Left colon (tissue), 2 donors: ENCODE data around the gene COL6A1. TPM values are rescaled to one million over a fixed set of nuclear protein-coding genes. Genes with fewer than 3 reads are reported as not detected.

ENCODE experiments used
- ATAC-seq: fragments of 200-7000 bp; cut with Tn5 transposase; one replicate; pipeline ENCODE4 v1.9.1; 2020; ENCODE audit warnings: mild to moderate bottlenecking, moderate library complexity
- DNase-seq, 2 donors: peaks; one replicate each; pipeline ENCODE4 v3.0.0-alpha.2; 2020
- intact Hi-C, 2 donors: fragments of 100-400 bp; cut with DNase I in 1 of 2; cut with micrococcal nuclease in 1 of 2; formaldehyde crosslinking; loops; one replicate each; pipeline versions ENCODE4 v1.11.2 to v1.14.0; 2022; cut with DNase I, micrococcal nuclease
- total RNA-seq, 2 donors: library from RNA; stranded (reverse); fragmentation: NEBNext Ultra II Directional; extraction: Animal tissue kit (Norgen Biotek cat#: 25700); gene quantifications; one replicate each; pipeline ENCODE4 v1.2.1, GENCODE V29; 2021
- donor health status: DM: no; HTN: no; CAD: no.
- donor health status: DM: yes; HTN: yes; CAD: no.

The COL6A1 gene
- total RNA-seq, 2 donors from 2014 or later, result 32.2 to 111 TPM

- DNase-seq (peak in 1 of 2 donors; percentile 21), ATAC-seq (no peak)
- intact Hi-C loops, result loop anchor here in 1 of 2 donors (10.0 kb wide), 1 partner anchor 135 kb away; no protein-coding TSS in a partner anchor
Observed at GRCh38 chr21:45989355-45990048, 7.9 kb downstream of the COL6A1 start.

GRCh38 chr21:45990049-45990711 is 8.6 kb downstream of the COL6A1 start:
- no peak for ATAC-seq

DNA sequence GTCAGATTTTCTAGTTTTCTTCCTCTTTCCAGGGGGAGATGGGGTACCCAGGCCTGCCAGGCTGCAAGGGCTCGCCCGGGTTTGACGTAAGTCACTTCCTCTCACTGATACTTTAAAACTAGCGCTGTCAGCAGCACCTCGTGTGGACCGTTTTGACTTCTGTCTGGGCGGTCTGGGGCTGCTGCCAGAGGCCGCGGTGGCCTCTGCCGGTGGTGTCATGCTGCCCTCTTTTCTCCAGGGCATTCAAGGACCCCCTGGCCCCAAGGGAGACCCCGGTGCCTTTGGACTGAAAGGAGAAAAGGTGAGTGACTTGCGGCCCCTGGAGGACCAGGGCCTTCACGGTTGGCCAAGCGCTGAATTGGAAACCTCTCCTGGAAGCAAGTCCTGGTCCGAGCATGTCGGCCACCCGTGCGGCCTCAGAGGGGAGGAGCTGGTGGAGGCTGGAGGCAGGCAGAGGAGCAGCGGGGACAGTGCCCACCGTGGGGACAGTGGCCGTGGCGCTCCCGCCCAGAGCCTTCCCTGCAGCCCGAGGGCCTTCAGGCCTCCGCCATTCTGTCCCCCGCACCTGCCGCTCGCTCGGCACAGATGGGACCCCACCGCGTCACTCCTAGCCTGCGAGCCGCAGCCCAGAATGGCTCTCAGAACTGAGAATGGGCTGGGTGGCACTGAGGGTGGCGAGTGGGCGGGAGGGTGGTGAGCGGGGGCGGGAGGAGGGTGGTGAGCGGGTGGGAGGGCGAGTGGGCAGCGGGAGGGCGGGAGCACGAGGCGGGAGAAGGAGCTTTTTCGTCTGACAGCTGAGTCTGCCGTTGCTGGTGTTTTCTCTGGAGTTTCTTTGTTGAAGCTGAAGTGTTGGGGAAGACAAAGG is 9.4 kb downstream of the COL6A1 start:
- ATAC-seq (no peak), DNase-seq (peak; percentile 5 to 21)
- intact Hi-C loops, result no loop called here

More at GRCh38 chr21:45990049-45990711, 8.6 kb downstream of the COL6A1 start:
- intact Hi-C loops, result no loop called here
- peak; percentile 4 to 22 for DNase-seq

GRCh38 chr21:45991606-45992300 is 10.2 kb downstream of the COL6A1 start:
- intact Hi-C loops, result no loop called here

DNA sequence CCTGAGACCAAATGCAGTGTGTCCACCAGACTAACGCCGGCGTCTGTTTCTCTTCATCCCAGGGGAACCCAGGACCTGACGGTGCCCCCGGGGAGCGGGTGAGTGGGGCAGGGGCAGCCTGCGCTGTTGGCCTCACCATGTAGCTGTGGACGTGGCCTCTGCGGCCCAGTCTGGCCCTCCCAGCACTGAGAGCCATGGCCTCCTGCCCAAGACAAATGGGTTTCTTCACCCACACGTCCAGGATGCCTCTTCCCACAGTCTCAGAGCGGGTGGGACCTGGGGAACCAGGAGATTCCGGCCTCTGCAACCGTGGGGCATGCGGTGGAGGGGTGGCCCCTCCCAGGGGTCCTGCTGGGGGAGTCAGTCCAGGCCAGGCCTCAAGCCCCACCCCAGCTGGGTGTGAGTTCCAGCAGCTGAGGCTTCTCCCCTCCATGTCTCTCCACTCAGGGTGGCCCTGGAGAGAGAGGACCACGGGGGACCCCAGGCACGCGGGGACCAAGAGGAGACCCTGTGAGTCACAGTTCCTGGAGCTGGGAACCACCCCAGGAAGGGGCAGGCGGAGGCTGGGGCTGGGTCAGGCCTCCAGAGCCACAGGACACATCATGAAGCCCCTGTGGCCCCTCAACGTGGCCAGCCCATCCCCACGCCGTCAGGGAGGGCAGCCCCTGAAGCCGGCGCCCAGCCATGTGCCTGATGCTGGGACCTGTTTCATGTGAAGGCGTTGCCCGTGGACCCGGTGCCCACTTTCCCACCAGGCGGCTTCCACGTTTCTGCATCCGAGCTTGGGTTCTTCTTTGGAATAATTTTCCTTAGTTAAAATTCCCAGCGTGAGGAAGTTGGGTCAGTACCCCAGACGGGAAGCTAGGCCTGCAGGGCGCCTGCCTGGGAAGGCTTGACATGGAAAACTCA is 11.0 kb downstream of the COL6A1 start:
- peak; percentile 5 to 25 for DNase-seq
- intact Hi-C loops, result no loop called here
- ATAC-seq, result no peak

More at GRCh38 chr21:45991606-45992300, 10.2 kb downstream of the COL6A1 start:
- ATAC-seq, result no peak
- DNase-seq, result peak; percentile 2 to 20

- ATAC-seq (no peak), DNase-seq (peak; percentile 3 to 30)
Observed at GRCh38 chr21:45993210-45994085, 11.9 kb downstream of the COL6A1 start.

GRCh38 chr21:45994086-45994661 is 12.6 kb downstream of the COL6A1 start:
- no peak for ATAC-seq
- peak; percentile 2 to 21 for DNase-seq
- intact Hi-C loops, result no loop called here

More at GRCh38 chr21:45993210-45994085, 11.9 kb downstream of the COL6A1 start:
- intact Hi-C loops, result no loop called here

DNA sequence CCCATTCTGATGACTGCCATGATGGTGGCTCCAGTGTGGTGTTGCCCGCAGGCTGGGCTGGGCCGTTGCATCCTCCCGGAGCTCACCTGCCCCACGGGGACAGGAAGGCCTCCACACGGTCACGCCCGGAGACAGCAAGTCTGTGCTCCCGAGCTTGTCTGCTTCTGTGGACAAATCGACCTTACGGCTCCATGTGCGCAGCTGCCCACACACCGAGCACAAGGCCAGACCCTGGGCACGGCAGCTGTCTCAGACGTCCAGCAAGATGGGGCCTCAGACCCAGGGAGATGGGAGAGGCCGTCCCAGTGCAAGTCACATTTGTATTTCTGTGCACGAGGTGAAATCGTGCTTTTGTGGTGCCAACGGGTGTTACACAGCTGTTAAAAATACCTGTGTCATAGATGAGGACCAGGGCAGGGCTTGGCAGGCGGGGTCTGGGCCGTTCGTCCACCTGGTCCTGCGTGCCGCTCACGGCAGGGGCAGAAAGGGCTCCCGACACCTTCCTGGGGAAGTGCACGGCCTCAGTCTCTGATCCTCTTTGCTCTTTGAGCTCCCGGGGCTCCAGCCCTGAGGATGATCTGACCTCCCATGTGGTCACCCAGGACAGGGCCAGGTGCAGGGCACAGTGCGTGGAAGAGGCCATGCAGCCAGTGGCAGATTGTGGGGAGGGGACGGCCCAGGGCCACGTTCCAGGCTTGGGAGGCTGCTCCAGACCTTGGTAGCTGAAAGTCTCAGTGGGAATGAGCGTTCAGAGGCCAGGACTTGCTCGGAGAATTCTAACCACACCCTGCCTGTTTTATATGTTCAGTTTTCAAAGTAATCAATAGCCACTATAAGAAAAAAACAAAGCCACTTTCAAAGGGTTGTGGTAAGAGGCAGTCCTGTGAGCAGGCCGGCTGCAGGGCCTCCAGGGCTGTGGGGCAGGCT is 13.5 kb downstream of the COL6A1 start:
- no peak for ATAC-seq
- peak in 1 of 2 donors; percentile 13 for DNase-seq
- intact Hi-C loops, result no loop called here

GRCh38 chr21:45995686-45996179 is 14.2 kb downstream of the COL6A1 start:
- DNase-seq, result peak in 1 of 2 donors; percentile 23
- intact Hi-C loops, result no loop called here
- ATAC-seq, result no peak

- intact Hi-C loops, result no loop called here
- DNase-seq, result peak; percentile 1 to 23
- ATAC-seq, result no peak
Observed at GRCh38 chr21:45996311-45997204, 15.0 kb downstream of the COL6A1 start.

- ATAC-seq (no peak), DNase-seq (peak in 1 of 2 donors; percentile 18)
- intact Hi-C loops, result no loop called here
Observed at GRCh38 chr21:45997205-45997494, 15.6 kb downstream of the COL6A1 start.

DNA sequence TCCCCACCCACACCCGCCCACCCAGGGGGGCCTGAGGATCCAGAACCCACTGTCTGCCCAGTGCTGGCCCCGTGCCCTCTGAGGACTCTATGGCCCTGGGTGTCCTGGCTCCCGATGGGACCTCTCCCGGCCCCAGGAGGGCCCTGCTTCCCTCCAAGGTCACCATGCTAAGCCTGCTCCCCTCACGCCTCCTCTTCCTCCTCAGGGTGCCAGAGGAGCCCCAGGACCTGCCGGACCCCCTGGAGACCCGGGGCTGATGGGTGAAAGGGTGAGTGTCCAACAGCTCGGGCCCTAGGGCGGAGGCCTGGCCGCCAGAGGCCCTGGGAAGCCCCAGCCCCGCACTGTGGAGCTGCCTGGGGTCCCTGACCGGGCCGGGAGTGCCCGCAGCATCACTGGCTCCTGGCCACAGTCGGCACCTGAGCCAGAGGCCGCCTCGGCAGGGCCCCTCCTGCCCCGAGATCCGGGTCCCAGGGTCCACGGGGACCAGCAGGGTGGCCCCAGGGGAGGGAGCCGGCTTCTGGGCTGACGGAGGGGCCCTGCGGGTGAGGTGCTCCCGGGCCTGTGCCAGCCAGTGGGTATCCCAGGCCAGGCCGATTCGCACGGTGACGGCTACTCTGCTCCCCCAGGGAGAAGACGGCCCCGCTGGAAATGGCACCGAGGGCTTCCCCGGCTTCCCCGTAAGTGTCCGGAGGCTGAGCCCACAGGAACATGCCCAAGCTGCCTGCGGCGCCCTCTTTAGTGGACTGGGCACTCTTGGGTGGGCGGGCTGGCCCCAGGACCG is 16.1 kb downstream of the COL6A1 start:
- intact Hi-C loops, result no loop called here

DNA sequence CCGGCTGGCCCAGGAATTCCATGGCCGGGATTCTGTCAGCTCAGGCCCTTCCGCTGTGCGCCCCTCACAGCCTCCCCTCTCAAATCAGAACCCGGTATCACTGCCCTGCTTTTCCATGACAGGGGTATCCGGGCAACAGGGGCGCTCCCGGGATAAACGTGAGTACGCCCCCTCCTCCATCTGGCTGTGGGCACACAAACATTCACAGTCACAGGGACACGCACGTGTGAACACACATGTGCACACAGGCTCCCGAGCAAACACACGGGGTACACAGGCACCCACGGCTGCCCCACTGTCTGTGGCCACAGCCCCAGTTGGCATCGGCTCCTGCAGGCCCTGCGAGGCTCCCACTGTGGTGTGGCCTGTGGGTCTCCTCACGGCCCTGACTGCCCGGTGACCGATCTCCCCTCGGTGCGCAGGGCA is 16.7 kb downstream of the COL6A1 start:
- no peak for ATAC-seq
- intact Hi-C loops, result no loop called here
- DNase-seq, result peak in 1 of 2 donors; percentile 2

More for the DNA sequence above, 16.1 kb downstream of the COL6A1 start:
- ATAC-seq (no peak), DNase-seq (peak in 1 of 2 donors; percentile 18)
